Urinary bladder (tissue), 4 donors: Measurements from ENCODE around the gene NAV2. TPM values are rescaled to one million over a fixed set of nuclear protein-coding genes. Genes with fewer than 3 reads are reported as not detected.

Experiments
- DNase-seq: peaks from one replicate; pipeline ENCODE4 v3.0.0-alpha.2; 2015; ENCODE audit errors: extremely low spot score
- H3K27ac ChIP-seq: one replicate; pipeline ENCODE4 v1.5.1; 2013; ENCODE audit warnings: low read depth, mild to moderate bottlenecking, moderate library complexity
- H3K36me3 ChIP-seq: one replicate; pipeline ENCODE4 v1.6.1; 2013; ENCODE audit warnings: mild to moderate bottlenecking, moderate library complexity; ENCODE audit not compliant: insufficient read depth
- H3K4me1 ChIP-seq: one replicate; pipeline ENCODE4 v1.6.1; 2013; ENCODE audit warnings: mild to moderate bottlenecking, moderate library complexity; ENCODE audit not compliant: insufficient read depth
- H3K4me3 ChIP-seq: one replicate; pipeline ENCODE4 v1.5.1; 2013; ENCODE audit warnings: low read depth, low read length
- WGBS: extraction: QIAGEN DNeasy Blood & Tissue Kit; methylation state at CpG from one replicate; pipeline ENCODE4 v1.1.7; 2013; 5-methylcytosine and 5-hydroxymethylcytosine counted together
- polyA plus RNA-seq: library from polyadenylated mRNA; stranded (reverse); fragments of 200-250 nt; gene quantifications from one replicate; pipeline ENCODE4 v1.2.3, GENCODE V29; 2013
- total RNA-seq: library from RNA; depleted of rRNA; stranded (reverse); fragments of >200 nt; gene quantifications from one replicate; pipeline ENCODE4 v1.2.3, GENCODE V29; 2014
- donor health status: healthy with polysubstance abuse.
- donor health status: healthy.

The NAV2 gene
- total and polyA plus RNA-seq, 2 donors = 7.8 to 10.6 TPM

- no peaks in the 10 kb centered on the region for H3K36me3 ChIP-seq
- no peaks in the 10 kb centered on the region for H3K4me1 ChIP-seq
- no peak overlapping the region for H3K4me3 ChIP-seq
- H3K27ac ChIP-seq = no peak overlapping the region
- 84% methylated on average over 9 of the region's 9 CpGs for WGBS
- no peak for DNase-seq
These were observed 338.1 kb downstream of the NAV2 start for GRCh38 chr11:20050551-20051333.

GRCh38 chr11:20051469-20052399 is 339.1 kb downstream of the NAV2 start:
- WGBS = 94% methylated on average over 5 of the region's 5 CpGs
- no peaks in the 10 kb centered on the region for H3K36me3 ChIP-seq

GRCh38 chr11:20053572-20053971 is 340.9 kb downstream of the NAV2 start:
- H3K27ac ChIP-seq = no peak overlapping the region
- WGBS = 84% methylated on average over 4 of the region's 4 CpGs
- DNase-seq = no peak
- no peaks in the 10 kb centered on the region for H3K4me1 ChIP-seq
- H3K36me3 ChIP-seq = no peaks in the 10 kb centered on the region
- H3K4me3 ChIP-seq = no peak overlapping the region

More at GRCh38 chr11:20051469-20052399, 339.1 kb downstream of the NAV2 start:
- no peaks in the 10 kb centered on the region for H3K4me1 ChIP-seq
- DNase-seq = no peak
- no peak overlapping the region for H3K4me3 ChIP-seq
- H3K27ac ChIP-seq = no peak overlapping the region

- no peak overlapping the region for H3K27ac ChIP-seq
- DNase-seq = no peak
- no peak overlapping the region for H3K4me3 ChIP-seq
- no peaks in the 10 kb centered on the region for H3K4me1 ChIP-seq
- no peaks in the 10 kb centered on the region for H3K36me3 ChIP-seq
- WGBS = 98% methylated on average over 1 of the region's 1 CpG
These were observed 341.9 kb downstream of the NAV2 start for GRCh38 chr11:20054584-20054983.

- Histone ChIP-seq H3K27ac (no peak overlapping the region), H3K4me1 (no peaks in the 10 kb centered on the region), H3K36me3 (no peaks in the 10 kb centered on the region), H3K4me3 (no peak overlapping the region)
- WGBS = 49% methylated on average over 2 of the region's 2 CpGs
- DNase-seq = no peak
These were observed 342.7 kb downstream of the NAV2 start for GRCh38 chr11:20055312-20055711.

GRCh38 chr11:20056109-20056949 is 343.7 kb downstream of the NAV2 start:
- Histone ChIP-seq H3K4me3 (no peak overlapping the region), H3K27ac (no peak overlapping the region), H3K4me1 (no peaks in the 10 kb centered on the region), H3K36me3 (no peaks in the 10 kb centered on the region)
- WGBS = 59% methylated on average over 8 of the region's 8 CpGs
- DNase-seq = no peak

- Histone ChIP-seq H3K36me3 (no peaks in the 10 kb centered on the region), H3K4me1 (no peaks in the 10 kb centered on the region), H3K27ac (no peak overlapping the region), H3K4me3 (no peak overlapping the region)
- DNase-seq = no peak
- 35% methylated on average over 8 of the region's 8 CpGs for WGBS
These were observed 344.6 kb downstream of the NAV2 start for GRCh38 chr11:20056950-20057943.

GRCh38 chr11:20058749-20059458 is 346.3 kb downstream of the NAV2 start:
- 79% methylated on average over 3 of the region's 3 CpGs for WGBS
- Histone ChIP-seq H3K4me1 (no peaks in the 10 kb centered on the region), H3K4me3 (no peak overlapping the region), H3K36me3 (no peaks in the 10 kb centered on the region), H3K27ac (no peak overlapping the region)
- DNase-seq = no peak

GRCh38 chr11:20059587-20060021 is 347.0 kb downstream of the NAV2 start:
- Histone ChIP-seq H3K27ac (no peak overlapping the region), H3K4me1 (no peaks in the 10 kb centered on the region), H3K4me3 (no peak overlapping the region), H3K36me3 (no peaks in the 10 kb centered on the region)
- 96% methylated on average over 4 of the region's 4 CpGs for WGBS
- no peak for DNase-seq

- Histone ChIP-seq H3K4me3 (no peak overlapping the region), H3K4me1 (no peaks in the 10 kb centered on the region), H3K27ac (no peak overlapping the region), H3K36me3 (no peaks in the 10 kb centered on the region)
- WGBS = 81% methylated on average over 3 of the region's 3 CpGs
- DNase-seq = no peak
These were observed 347.5 kb downstream of the NAV2 start for GRCh38 chr11:20060181-20060580.

GRCh38 chr11:20060647-20061205 is 348.1 kb downstream of the NAV2 start:
- 69% methylated on average over 7 of the region's 7 CpGs for WGBS
- Histone ChIP-seq H3K27ac (no peak overlapping the region), H3K36me3 (no peaks in the 10 kb centered on the region)

GRCh38 chr11:20061776-20062175 is 349.1 kb downstream of the NAV2 start:
- DNase-seq = no peak
- Histone ChIP-seq H3K4me1 (no peaks in the 10 kb centered on the region), H3K36me3 (no peaks in the 10 kb centered on the region), H3K4me3 (no peak overlapping the region), H3K27ac (no peak overlapping the region)
- WGBS = 96% methylated on average over 5 of the region's 5 CpGs

More at GRCh38 chr11:20060647-20061205, 348.1 kb downstream of the NAV2 start:
- Histone ChIP-seq H3K4me1 (no peaks in the 10 kb centered on the region), H3K4me3 (no peak overlapping the region)
- no peak for DNase-seq
